ENCODE data around the gene SYNE1.

DNA sequence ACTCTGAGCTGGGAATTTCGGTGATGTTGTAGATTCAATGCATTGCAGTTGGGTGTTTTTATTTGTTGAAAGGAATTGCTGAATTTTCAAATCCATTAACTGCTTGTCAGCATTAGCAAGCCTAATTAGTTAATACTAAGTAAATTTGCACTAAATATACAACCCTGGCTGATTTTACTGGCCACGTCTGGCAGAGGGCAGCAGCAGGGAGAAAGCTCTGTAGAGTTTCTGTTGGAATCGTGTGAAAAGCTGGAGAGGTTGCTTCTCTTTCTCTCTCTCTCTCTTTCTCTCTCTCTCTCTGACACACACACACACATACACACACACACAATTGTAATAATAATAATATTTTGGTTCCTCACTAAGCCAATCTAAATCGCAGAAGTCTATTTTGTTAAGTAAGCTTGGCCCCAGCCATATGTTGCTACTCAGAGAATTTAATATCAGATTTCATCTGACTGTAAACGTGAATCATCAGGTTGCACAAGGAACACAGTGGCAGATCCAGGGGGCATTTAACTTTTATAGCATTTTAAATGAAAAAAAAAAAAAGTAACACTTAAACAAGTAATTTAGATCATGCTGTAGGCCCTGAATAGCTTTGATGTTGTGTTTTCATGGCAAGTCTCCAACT lies 540.2 kb downstream of the SYNE1 start:
- TF ChIP-seq POLR2A (IDR thresholded peaks at IDR 0.05) = no peak
- TF ChIP-seq, protein P1, sequence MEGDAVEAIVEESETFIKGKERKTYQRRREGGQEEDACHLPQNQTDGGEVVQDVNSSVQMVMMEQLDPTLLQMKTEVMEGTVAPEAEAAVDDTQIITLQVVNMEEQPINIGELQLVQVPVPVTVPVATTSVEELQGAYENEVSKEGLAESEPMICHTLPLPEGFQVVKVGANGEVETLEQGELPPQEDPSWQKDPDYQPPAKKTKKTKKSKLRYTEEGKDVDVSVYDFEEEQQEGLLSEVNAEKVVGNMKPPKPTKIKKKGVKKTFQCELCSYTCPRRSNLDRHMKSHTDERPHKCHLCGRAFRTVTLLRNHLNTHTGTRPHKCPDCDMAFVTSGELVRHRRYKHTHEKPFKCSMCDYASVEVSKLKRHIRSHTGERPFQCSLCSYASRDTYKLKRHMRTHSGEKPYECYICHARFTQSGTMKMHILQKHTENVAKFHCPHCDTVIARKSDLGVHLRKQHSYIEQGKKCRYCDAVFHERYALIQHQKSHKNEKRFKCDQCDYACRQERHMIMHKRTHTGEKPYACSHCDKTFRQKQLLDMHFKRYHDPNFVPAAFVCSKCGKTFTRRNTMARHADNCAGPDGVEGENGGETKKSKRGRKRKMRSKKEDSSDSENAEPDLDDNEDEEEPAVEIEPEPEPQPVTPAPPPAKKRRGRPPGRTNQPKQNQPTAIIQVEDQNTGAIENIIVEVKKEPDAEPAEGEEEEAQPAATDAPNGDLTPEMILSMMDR (IDR thresholded peaks at IDR 0.05) = no peak
